GM12864 (cell line): ENCODE data around the gene ATP5PD.

Source experiments
- DNase-seq: peaks from one replicate; pipeline ENCODE4 v3.0.0-alpha.2; 2011; ENCODE audit warnings: low read depth
- H3K4me3 ChIP-seq: 2 replicates; pipeline ENCODE4 v1.5.1; 2011; ENCODE audit warnings: mild to moderate bottlenecking, low read depth, low read length, control low read depth
- TF ChIP-seq, protein P1 (sequence below): IDR thresholded peaks from 2 replicates; pipeline ENCODE4 v1.5.1; 2011; ENCODE audit warnings: low read depth, mild to moderate bottlenecking, moderate library complexity, low read length, control low read depth, inconsistent platforms; ENCODE audit errors: missing control alignments

ATP5PD gene

DNA sequence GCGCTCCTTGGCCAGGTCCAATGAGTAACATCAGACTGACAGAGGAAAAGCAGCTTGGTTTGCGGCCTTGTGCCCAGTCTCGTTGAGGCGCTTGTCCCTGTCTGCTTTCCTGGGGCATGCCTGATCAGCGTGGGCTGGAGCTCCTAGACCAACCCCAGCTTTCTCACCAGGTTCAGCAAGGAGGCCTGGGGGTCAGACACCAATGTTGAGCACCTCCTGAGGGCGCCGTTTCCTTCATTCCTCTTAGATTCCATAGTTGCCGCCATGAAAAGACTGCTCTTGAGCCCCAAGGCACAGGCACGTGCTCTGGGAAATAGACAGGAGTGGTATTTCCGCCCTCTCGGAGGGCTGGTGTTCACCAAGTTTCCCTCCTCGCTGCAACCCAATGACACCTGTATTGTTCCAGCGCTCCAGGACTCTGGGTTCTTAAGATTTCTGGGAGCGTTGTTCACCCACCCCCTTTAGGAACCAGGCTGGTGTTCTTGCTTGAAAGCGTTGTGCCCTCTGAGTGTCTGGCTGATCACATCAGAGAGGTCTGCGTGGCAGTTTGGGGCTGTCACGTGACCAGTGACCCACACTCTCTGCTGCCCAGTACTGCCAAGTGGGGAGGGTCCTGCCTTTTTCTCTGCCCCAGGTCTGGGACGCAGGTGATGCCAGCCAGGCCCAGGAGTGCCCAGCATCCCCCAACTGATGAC, 18.2 kb upstream of the ATP5PD start:
- no peak for DNase-seq

GRCh38 chr17:75064460-75064859, 17.7 kb upstream of the ATP5PD start:
- H3K4me3 ChIP-seq: no peak overlapping the region
- TF ChIP-seq, protein P1, sequence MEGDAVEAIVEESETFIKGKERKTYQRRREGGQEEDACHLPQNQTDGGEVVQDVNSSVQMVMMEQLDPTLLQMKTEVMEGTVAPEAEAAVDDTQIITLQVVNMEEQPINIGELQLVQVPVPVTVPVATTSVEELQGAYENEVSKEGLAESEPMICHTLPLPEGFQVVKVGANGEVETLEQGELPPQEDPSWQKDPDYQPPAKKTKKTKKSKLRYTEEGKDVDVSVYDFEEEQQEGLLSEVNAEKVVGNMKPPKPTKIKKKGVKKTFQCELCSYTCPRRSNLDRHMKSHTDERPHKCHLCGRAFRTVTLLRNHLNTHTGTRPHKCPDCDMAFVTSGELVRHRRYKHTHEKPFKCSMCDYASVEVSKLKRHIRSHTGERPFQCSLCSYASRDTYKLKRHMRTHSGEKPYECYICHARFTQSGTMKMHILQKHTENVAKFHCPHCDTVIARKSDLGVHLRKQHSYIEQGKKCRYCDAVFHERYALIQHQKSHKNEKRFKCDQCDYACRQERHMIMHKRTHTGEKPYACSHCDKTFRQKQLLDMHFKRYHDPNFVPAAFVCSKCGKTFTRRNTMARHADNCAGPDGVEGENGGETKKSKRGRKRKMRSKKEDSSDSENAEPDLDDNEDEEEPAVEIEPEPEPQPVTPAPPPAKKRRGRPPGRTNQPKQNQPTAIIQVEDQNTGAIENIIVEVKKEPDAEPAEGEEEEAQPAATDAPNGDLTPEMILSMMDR: no peak
- DNase-seq: no peak

More for the DNA sequence above, 18.2 kb upstream of the ATP5PD start:
- no peak overlapping the region for H3K4me3 ChIP-seq
- TF ChIP-seq, protein P1: no peak

DNA sequence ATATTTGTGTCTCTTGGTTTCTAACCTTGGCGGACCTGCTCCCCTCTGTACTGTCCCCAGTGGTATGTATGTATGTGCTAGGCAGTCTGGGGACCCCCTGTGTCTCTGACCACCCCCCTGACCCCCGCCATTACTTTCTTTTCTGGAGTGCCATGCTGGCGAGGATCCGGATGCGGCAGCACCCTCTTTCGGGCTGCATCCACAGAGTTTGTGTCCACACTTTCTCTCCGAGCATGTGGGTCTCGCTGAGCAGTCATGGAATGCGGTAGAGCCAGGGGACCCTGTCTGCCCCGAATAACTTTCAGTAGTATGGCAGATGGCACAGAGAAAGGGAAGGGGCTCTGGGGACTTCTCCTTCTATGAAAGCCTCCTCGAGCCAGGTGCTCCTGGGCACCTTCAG, 17.3 kb upstream of the ATP5PD start:
- H3K4me3 ChIP-seq: no peak overlapping the region
- no peak for DNase-seq
- TF ChIP-seq, protein P1: no peak

DNA sequence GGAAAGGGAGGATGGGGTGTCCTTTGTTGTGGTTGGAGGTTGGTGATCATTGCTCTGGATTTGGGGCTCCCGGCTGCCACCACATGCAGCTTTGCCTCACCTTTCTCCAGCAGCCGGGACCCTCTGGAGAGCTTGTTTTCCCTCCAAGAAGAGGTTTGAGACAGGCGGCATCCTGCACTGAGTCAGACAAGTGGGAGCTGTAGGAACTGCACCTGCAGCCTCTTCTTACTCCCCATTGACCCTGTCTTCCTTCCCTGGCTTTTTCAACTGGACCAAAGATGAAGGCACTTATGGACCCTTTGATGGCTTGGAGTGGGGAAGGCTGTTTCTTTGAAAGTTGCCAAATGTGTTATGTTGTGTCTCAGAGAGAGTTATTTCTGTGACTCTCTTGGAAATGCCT, 16.9 kb upstream of the ATP5PD start:
- H3K4me3 ChIP-seq: no peak overlapping the region
- no peak for DNase-seq
- TF ChIP-seq, protein P1: peak; percentile 19

DNA sequence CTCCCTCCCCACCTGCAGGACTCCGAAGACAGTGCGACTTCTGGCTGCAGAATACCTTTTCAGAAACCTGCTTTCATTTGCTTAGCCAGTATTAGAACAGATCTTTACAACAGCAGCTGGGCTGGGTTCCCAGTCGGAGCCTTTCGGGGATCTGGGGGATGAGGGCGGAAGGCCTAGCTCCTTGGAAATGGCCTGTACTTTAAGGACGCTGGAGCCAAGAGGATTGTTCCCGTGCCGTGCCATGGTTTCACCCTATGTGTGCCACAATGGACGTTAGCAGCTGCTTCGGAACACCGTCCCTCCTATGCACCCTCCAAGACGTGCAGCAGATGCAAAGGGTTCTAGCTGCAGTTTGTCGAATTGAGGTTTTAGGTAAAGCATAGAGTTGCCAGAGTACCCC, 16.4 kb upstream of the ATP5PD start:
- no peak for DNase-seq
- TF ChIP-seq, protein P1: no peak
- H3K4me3 ChIP-seq: no peak overlapping the region

DNA sequence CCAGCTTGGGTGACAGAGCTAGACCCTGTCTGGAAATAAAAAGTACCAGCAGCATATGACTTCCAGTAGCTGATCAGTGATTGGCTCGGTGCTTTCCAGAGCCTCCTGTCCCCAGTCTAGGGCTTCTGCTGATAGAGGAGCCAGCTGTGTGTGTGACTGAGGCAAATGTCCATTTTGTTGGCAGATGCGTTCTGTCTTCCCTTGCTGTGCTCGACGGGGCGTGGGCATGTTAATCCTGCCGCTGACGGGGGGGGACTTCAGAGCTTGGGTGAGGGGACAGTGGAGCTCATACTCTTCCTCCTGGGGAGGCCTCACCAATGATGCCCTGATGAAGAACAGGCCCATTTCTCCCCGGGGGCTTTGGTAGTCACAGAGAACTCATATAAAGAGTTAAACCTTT, 14.8 kb upstream of the ATP5PD start:
- no peak overlapping the region for H3K4me3 ChIP-seq
- DNase-seq: no peak
- TF ChIP-seq, protein P1: no peak

GRCh38 chr17:75061055-75061438, 14.3 kb upstream of the ATP5PD start:
- no peak for DNase-seq
- TF ChIP-seq, protein P1: no peak
- no peak overlapping the region for H3K4me3 ChIP-seq
